ENCODE data around the gene SEMA4A. TPM values are rescaled to one million over a fixed set of nuclear protein-coding genes. Genes with fewer than 3 reads are reported as not detected.
A peak's percentile ranks its signal among the peaks of the same experiment; 100 is the strongest.

Gene SEMA4A
- total and polyA plus RNA-seq, 9 of the 15 experiments (the other 6 are each of a cell fraction or from before 2014, with no cell fraction given): 0.04 to 1.7 (median 0.45) TPM

- CTCF ChIA-PET (ENCODE audit: low intra/inter-chr PET ratio): no interaction called here
- H3K9ac ChIP-seq (ENCODE audit: insufficient read depth in 1 of 2, low read depth in 2 of 2, low read length in 2 of 2): no peak overlapping the region
- intact Hi-C loops (cut with micrococcal nuclease) (no loop called here), in situ Hi-C loops (cut with MboI) (no loop called here)
- H3K9me1 ChIP-seq (ENCODE audit: control insufficient read depth, insufficient read depth, low read length): no peaks in the 10 kb centered on the region
- no peaks in the 10 kb centered on the region for H4K20me1 ChIP-seq (replicated peaks; ENCODE audit: control insufficient read depth, insufficient read depth, low read length)
- POLR2A ChIA-PET: interaction anchor here (1.0 to 2.0 kb wide), 4 partner anchors 8 to 48 kb away, joined by 3 to 8 read pairs (median 5); partner anchors contain the start of gene PMF1
- BruUV-seq (replicated peaks): no TSS peak
- peaks cover 16 to 22% of the 10 kb centered on the region in 2 experiments for H3K4me1 ChIP-seq (replicated peaks in 1 of 2; ENCODE audit: control insufficient read depth in 2 of 2, insufficient read depth in 2 of 2, low read length in 2 of 2)
- no peak for DNase-seq (ENCODE audit: extremely low read depth in 1 of 4, low spot score in 3 of 4)
- H3K9me3 ChIP-seq (replicated peaks; ENCODE audit: control insufficient read depth, insufficient read depth, low read depth, low read length): no peaks in the 10 kb centered on the region
- no peak for TF ChIP-seq ZBTB34 (CRISPR knock-in tag; IDR thresholded peaks at IDR 0.05)
- 0 out of 2 replicates have a peak, but pooled peaks have one; percentile 31 for TF ChIP-seq SPI1 (IDR thresholded peaks at IDR 0.05; ENCODE audit: borderline replicate concordance, low read depth, low read length)
- no peak for TF ChIP-seq SREBF2 (CRISPR knock-in tag; IDR thresholded peaks at IDR 0.05)
- TF ChIP-seq ATF6 (CRISPR knock-in tag; IDR thresholded peaks at IDR 0.05): no peak
- TF ChIP-seq PHTF2 (CRISPR knock-in tag; IDR thresholded peaks at IDR 0.05): no peak
- no peak for TF ChIP-seq TCFL5 (CRISPR knock-in tag; conservative IDR thresholded peaks at IDR 0.05)
- no peak for FAIRE-seq
- no peaks in the 10 kb centered on the region for H3K36me3 ChIP-seq (ENCODE audit: control insufficient read depth, insufficient read depth, low read length)
- 88% methylated on average over 2 of the region's 2 CpGs for WGBS (ENCODE audit: insufficient coverage, low coverage, missing lambda C conversion rate)
- H3K27ac ChIP-seq (ENCODE audit: extremely low read depth, low read depth, low read length): no peak overlapping the region
- H3K4me3 ChIP-seq: no peak overlapping the region
- no peaks in the 10 kb centered on the region for H3K79me2 ChIP-seq (ENCODE audit: control insufficient read depth, insufficient read depth, low read length)
- no peak for ATAC-seq
- no peak overlapping the region for H2AFZ ChIP-seq (ENCODE audit: low read depth, low read length)
- H3K27me3 ChIP-seq (ENCODE audit: control insufficient read depth in 2 of 2, insufficient read depth in 2 of 2, low read length in 2 of 2): no peaks in the 10 kb centered on the region
- H3K4me2 ChIP-seq (ENCODE audit: insufficient read depth, low read length): no peak overlapping the region
These were observed 11.7 kb downstream of the SEMA4A start for GRCh38 chr1:156165083-156165482.
